ENCODE results near the gene NGFR.
"Not testable (repeated sequence)": the region's sequence is repeated elsewhere in the genome, so short reads cannot be mapped to it uniquely, and the experiment has no call there.

NGFR gene

GRCh38 chr17:49547566-49547965 is 52.5 kb downstream of the NGFR start:
- DNase-seq: no peak

- no peak for DNase-seq
Observed at GRCh38 chr17:49548051-49548505, 53.0 kb downstream of the NGFR start.

- DNase-seq: no peak
Observed at GRCh38 chr17:49548506-49549310, 53.6 kb downstream of the NGFR start.

- no peak for DNase-seq
Observed at GRCh38 chr17:49549311-49549605, 54.2 kb downstream of the NGFR start.

GRCh38 chr17:49549691-49550678 is 54.9 kb downstream of the NGFR start:
- no peak for DNase-seq

- not testable (repeated sequence) for DNase-seq
Observed at GRCh38 chr17:49550764-49551163, 55.7 kb downstream of the NGFR start.

- DNase-seq: no peak
Observed at GRCh38 chr17:49551221-49552069, 56.4 kb downstream of the NGFR start.

- no peak for DNase-seq
Observed at GRCh38 chr17:49552070-49552751, 57.1 kb downstream of the NGFR start.

GRCh38 chr17:49553676-49554335 is 58.7 kb downstream of the NGFR start:
- no peak for DNase-seq

- no peak for DNase-seq
Observed at GRCh38 chr17:49554694-49555494, 59.8 kb downstream of the NGFR start.

- no peak for DNase-seq
Observed at GRCh38 chr17:49555495-49556222, 60.6 kb downstream of the NGFR start.

GRCh38 chr17:49556223-49556943 is 61.3 kb downstream of the NGFR start:
- DNase-seq: no peak

- no peak for DNase-seq
Observed at GRCh38 chr17:49557312-49558024, 62.4 kb downstream of the NGFR start.

All from cortex of kidney (tissue), 1 donor.